ENCODE data around the gene CARD10.
"Not testable (repeated sequence)": the region's sequence is repeated elsewhere in the genome, so short reads cannot be mapped to it uniquely, and the experiment has no call there.

CARD10 gene

GRCh38 chr22:37552524-37553163 is 33.4 kb upstream of the CARD10 start:
- DNase-seq: no peak

GRCh38 chr22:37551981-37552380 is 32.8 kb upstream of the CARD10 start:
- DNase-seq: no peak

GRCh38 chr22:37550921-37551320 is 31.7 kb upstream of the CARD10 start:
- DNase-seq: not testable (repeated sequence)

- DNase-seq: no peak
Measured at GRCh38 chr22:37549704-37550059, 30.5 kb upstream of the CARD10 start.

GRCh38 chr22:37547251-37547741 is 28.1 kb upstream of the CARD10 start:
- no peak for DNase-seq

- no peak for DNase-seq
Measured at GRCh38 chr22:37546437-37547250, 27.4 kb upstream of the CARD10 start.

- DNase-seq: no peak
Measured at GRCh38 chr22:37545703-37546436, 26.7 kb upstream of the CARD10 start.

GRCh38 chr22:37544955-37545702 is 25.9 kb upstream of the CARD10 start:
- DNase-seq: peak; percentile 57

- DNase-seq: no peak
Measured at GRCh38 chr22:37542959-37543358, 23.7 kb upstream of the CARD10 start.

- DNase-seq: not testable (repeated sequence)
Measured at GRCh38 chr22:37542416-37542815, 23.2 kb upstream of the CARD10 start.

- DNase-seq: not testable (repeated sequence)
Measured at GRCh38 chr22:37539790-37540189, 20.6 kb upstream of the CARD10 start.

- DNase-seq: peak; percentile 92
Measured at GRCh38 chr22:37538590-37539357, 19.6 kb upstream of the CARD10 start.

GRCh38 chr22:37535159-37535558 is 15.9 kb upstream of the CARD10 start:
- no peak for DNase-seq

- DNase-seq: no peak
Measured at GRCh38 chr22:37534445-37534844, 15.2 kb upstream of the CARD10 start.

GRCh38 chr22:37533995-37534394 is 14.8 kb upstream of the CARD10 start:
- DNase-seq: no peak

GRCh38 chr22:37529652-37530345 is 10.6 kb upstream of the CARD10 start:
- DNase-seq: no peak

- DNase-seq: not testable (repeated sequence)
Measured at GRCh38 chr22:37527952-37528351, 8.7 kb upstream of the CARD10 start.

- not testable (repeated sequence) for DNase-seq
Measured at GRCh38 chr22:37527081-37527752, 8.0 kb upstream of the CARD10 start.

GRCh38 chr22:37526376-37526775 is 7.2 kb upstream of the CARD10 start:
- DNase-seq: no peak

GRCh38 chr22:37525746-37526350 is 6.6 kb upstream of the CARD10 start:
- DNase-seq: no peak

Data from CD4-positive, alpha-beta T cell treated with Interleukin-10 for 1 hour (primary cell).